Esophagus muscularis mucosa (tissue), 4 donors: ENCODE results near the gene FAM240A. TPM values are rescaled to one million over a fixed set of nuclear protein-coding genes. Genes with fewer than 3 reads are reported as not detected.
"Not testable (repeated sequence)": the region's sequence is repeated elsewhere in the genome, so short reads cannot be mapped to it uniquely, and the experiment has no call there.

Experiments
- DNase-seq: peaks from one replicate; pipeline ENCODE4 v3.0.0-alpha.2; 2017; ENCODE audit errors: extremely low spot score
- H3K27ac ChIP-seq, 4 donors: fragments of 200-600 bp; sonication (generic); replicated peaks in 1 of 4; 1 replicate in 3 of 4; 2 replicates in 1 of 4; pipeline ENCODE4 v1.5.1; 2016 to 2019; ENCODE audit warnings: mild to moderate bottlenecking in 1 of 4
- H3K27me3 ChIP-seq, 4 donors: fragments of 200-600 bp; sonication (generic); one replicate each; pipeline versions ENCODE4 v1.5.1 to v1.6.0; 2016 to 2019
- H3K36me3 ChIP-seq, 4 donors: fragments of 200-600 bp; sonication (generic); one replicate each; pipeline ENCODE4 v1.5.1; 2016 to 2019
- H3K4me1 ChIP-seq, 4 donors: fragments of 200-600 bp; sonication (generic); one replicate each; pipeline ENCODE4 v1.5.1; 2016 to 2019
- H3K4me3 ChIP-seq, 4 donors: fragments of 200-600 bp; sonication (generic); 1 replicate in 2 of 4; 2 replicates in 2 of 4; pipeline ENCODE4 v1.5.1; 2016 to 2019; ENCODE audit warnings: mild to moderate bottlenecking in 4 of 4, moderate library complexity in 1 of 4
- H3K9me3 ChIP-seq, 4 donors: fragments of 200-600 bp; sonication (generic); 1 replicate in 3 of 4; 2 replicates in 1 of 4; pipeline ENCODE4 v1.5.1; 2016 to 2019
- CTCF ChIP-seq, 3 experiments: fragments of 200-600 bp in 2 of 3; fragments of 450-650 bp in 1 of 3; sonication (generic) in 2 of 3; IDR thresholded peaks; one replicate each; pipeline ENCODE4 v1.5.1; 2017 to 2019; ENCODE audit warnings: antibody characterized with exemption in 3 of 3, mild to moderate bottlenecking in 2 of 3, moderate library complexity in 1 of 3
- EP300 ChIP-seq: sonication (generic); formaldehyde crosslinking; IDR thresholded peaks from one replicate; pipeline ENCODE4 v1.6.1; 2017; ENCODE audit warnings: antibody characterized with exemption
- POLR2A ChIP-seq: fragments of 450-650 bp; IDR thresholded peaks from one replicate; pipeline ENCODE4 v1.6.1; 2017; ENCODE audit warnings: antibody characterized with exemption, moderate library complexity, mild to moderate bottlenecking, low read depth
- POLR2AphosphoS5 ChIP-seq, 2 donors: sonication (generic); formaldehyde crosslinking; IDR thresholded peaks; one replicate each; pipeline ENCODE4 v1.6.1; 2017; ENCODE audit warnings: antibody characterized with exemption in 2 of 2
- WGBS: methylation state at CpG from one replicate; pipeline ENCODE4 v1.1.5; 2018; 5-methylcytosine and 5-hydroxymethylcytosine counted together
- intact Hi-C: fragments of 100-400 bp; cut with DNase I; formaldehyde crosslinking; loops from one replicate; pipeline ENCODE4 v1.15.1; 2023
- total RNA-seq, 4 donors: library from RNA; depleted of rRNA; stranded (reverse); fragments of >200 nt; gene quantifications; one replicate each; pipeline versions ENCODE4 v1.1.0 to v1.2.1, GENCODE V29; 2016

FAM240A gene
- total RNA-seq, 4 donors from 2014 or later: not detected

DNA sequence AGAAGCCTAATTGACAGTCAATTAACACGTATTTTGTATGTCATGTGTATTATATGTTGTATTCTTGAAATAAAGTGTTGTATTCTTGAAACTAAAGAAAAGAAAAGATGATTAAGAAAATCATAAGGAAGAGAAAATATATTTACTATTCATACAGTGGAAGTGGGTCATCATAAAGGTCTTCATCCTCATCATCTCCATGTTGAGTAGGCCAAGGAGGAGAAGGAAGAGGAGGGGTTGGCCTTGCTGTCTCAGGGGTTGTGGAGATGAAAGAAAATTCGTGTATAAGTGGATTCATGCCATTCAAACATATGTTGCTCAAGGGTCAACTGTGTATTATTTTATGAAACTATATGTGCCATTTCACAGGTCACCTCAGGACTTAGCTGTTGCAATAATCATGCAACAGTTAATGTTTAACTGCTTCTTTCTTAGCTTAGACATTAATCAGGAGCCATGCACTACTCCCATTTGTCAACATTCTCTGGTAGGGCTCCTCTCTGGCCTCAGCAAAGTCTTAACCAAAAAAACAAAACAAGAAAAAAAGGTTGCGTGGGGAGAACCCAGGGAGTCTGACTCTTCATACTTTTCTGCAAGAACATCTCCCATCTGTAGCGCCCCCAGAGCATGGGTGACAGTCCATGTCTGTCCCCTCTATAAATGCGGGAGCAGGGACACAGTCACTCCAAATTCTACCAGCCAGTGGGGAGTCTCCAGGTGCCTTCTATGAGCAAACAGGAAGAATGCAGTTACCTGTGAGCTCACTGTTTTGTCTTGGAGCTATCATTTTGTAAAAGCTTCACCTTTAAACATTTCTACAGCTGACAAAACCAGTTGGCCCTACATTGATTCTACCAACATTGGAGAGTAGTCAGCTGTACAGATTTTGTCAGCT lies 26.3 kb upstream of the FAM240A start:
- DNase-seq: no peak
- Histone ChIP-seq H3K36me3 (no peaks in the 10 kb centered on the region), H3K4me3 (no peak overlapping the region), H3K9me3 (no peaks in the 10 kb centered on the region), H3K27me3 (no peaks in the 10 kb centered on the region), H3K4me1 (no peaks in the 10 kb centered on the region), H3K27ac (no peak overlapping the region)
- WGBS: 74% methylated on average over 5 of the region's 5 CpGs
- intact Hi-C loops: no loop called here
- no peak for TF ChIP-seq POLR2AphosphoS5 (IDR thresholded peaks at IDR 0.05)
- TF ChIP-seq EP300: no peak
- no peak for TF ChIP-seq CTCF (IDR thresholded peaks at IDR 0.05)
- no peak for TF ChIP-seq POLR2A

DNA sequence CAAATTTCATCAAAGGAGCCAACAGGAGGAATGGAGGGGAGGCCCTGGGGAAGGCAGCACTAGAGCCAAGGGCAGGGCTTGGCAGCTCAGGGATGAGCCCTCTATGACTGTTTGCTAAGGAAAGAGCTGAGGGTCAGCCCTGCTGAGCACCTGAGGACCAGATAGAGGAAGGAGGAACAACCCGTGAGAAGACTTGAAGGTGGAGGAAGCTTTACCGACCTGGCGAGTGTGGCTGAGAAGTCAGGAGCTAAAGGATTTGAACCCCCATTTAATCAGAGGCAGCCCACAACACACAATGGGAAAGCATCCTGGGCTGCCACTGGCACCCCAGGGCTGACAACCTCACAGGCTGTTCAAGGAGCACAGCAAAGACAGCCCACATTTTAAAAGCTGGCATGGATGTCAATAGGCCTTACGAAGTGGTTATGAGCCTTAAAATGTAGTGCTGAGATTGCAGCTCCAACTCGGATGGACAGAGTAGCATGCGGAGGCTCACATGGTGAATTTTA lies 25.5 kb upstream of the FAM240A start:
- Histone ChIP-seq H3K9me3 (no peaks in the 10 kb centered on the region), H3K4me1 (no peaks in the 10 kb centered on the region), H3K27me3 (no peaks in the 10 kb centered on the region), H3K36me3 (no peaks in the 10 kb centered on the region), H3K27ac (no peak overlapping the region), H3K4me3 (no peak overlapping the region)
- no peak for DNase-seq
- TF ChIP-seq POLR2A: no peak
- TF ChIP-seq EP300: no peak
- no peak for TF ChIP-seq CTCF (IDR thresholded peaks at IDR 0.05)
- intact Hi-C loops: no loop called here
- WGBS: 89% methylated on average over 6 of the region's 6 CpGs

DNA sequence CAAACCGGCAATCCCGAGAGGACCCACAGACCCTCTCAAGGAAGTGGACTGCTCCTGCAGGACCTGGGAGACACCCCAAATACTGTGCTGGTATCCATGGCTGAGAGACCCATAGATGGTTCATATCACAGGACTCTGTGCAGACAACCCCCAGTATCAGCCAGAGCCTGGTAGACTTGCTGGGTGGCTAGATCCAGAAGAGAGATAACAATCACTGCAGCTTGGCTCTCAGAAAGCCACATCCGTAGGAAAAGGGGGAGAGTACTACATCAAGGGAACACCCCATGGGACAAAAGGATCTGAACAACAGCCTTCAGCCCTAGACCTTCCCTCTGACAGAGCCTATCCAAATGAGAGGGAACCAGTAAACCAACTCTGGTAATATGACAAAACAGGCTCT lies 25.1 kb upstream of the FAM240A start:
- 70% methylated on average over 2 of the region's 3 CpGs for WGBS
- H3K27me3 ChIP-seq, H3K9me3 ChIP-seq, H3K4me3 ChIP-seq, H3K4me1 ChIP-seq, DNase-seq, H3K36me3 ChIP-seq, intact Hi-C loops, H3K27ac ChIP-seq: not testable (repeated sequence)

DNA sequence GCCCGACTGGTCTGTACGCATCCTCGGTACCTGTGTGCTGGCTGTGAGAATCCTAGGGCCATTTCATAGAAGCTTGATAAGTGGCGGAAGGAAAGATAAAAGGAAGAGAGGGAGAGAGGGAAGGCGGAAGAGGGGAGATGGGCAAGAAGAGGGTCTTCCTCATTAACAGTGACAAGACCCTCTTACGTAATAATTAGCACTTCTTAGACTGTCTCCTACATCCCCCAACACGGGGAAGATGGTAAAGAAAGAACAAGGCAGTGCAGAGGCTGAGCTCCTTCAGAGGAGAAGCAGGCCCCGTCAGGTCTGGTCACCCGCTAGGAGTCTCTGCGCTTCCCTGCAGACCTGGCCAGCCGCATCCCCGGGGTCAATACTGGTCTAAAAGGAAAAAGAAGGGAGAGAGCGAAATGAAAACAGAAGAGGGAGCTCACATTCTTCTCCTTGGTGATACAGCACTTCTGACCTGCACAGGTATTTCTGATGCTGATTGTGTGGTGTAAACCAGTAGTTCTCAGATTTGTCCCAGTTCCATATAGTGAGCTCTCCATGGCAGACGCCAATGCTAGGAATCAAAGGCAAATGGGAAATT lies 19.0 kb upstream of the FAM240A start:
- no peak overlapping the region for H3K27ac ChIP-seq
- no peaks in the 10 kb centered on the region for H3K36me3 ChIP-seq
- no peaks in the 10 kb centered on the region for H3K4me1 ChIP-seq
- intact Hi-C loops: no loop called here
- H3K27me3 ChIP-seq: no peaks in the 10 kb centered on the region
- 88% methylated on average over 14 of the region's 14 CpGs for WGBS
- no peak for DNase-seq
- H3K9me3 ChIP-seq: no peaks in the 10 kb centered on the region
- H3K4me3 ChIP-seq: no peak overlapping the region
- no peak for TF ChIP-seq CTCF (IDR thresholded peaks at IDR 0.05)
- no peak for TF ChIP-seq POLR2AphosphoS5 (IDR thresholded peaks at IDR 0.05)
- no peak for TF ChIP-seq POLR2A
- no peak for TF ChIP-seq EP300

- Histone ChIP-seq H3K27ac (no peak overlapping the region), H3K4me3 (no peak overlapping the region), H3K27me3 (no peaks in the 10 kb centered on the region), H3K4me1 (no peaks in the 10 kb centered on the region), H3K9me3 (no peaks in the 10 kb centered on the region), H3K36me3 (no peaks in the 10 kb centered on the region)
- DNase-seq: no peak
- intact Hi-C loops: no loop called here
- TF ChIP-seq CTCF (IDR thresholded peaks at IDR 0.05) (no peak), POLR2A (no peak), EP300 (no peak), POLR2AphosphoS5 (IDR thresholded peaks at IDR 0.05) (no peak)
These were observed 18.3 kb upstream of the FAM240A start for GRCh38 chr3:46593979-46594378.
